GM23338 (cell line): ENCODE results near the gene CSTF2. TPM values are rescaled to one million over a fixed set of nuclear protein-coding genes. Genes with fewer than 3 reads are reported as not detected.

Experiments used
- ATAC-seq: fragments of 200-7000 bp; cut with Tn5 transposase; 3 replicates; pipeline ENCODE4 v1.9.1; 2020
- DNase-seq: peaks from one replicate; pipeline ENCODE4 v3.0.0-alpha.2; 2015; ENCODE audit warnings: low spot score
- H2AFZ ChIP-seq: fragments of 200-600 bp; sonication (generic); 2 replicates; pipeline ENCODE4 v1.8.0; 2016; ENCODE audit warnings: antibody characterized with exemption, mild to moderate bottlenecking, moderate library complexity
- H3F3A ChIP-seq: fragments of 200-600 bp; sonication (generic); replicated peaks from 2 replicates; pipeline ENCODE4 v1.8.0; 2017; ENCODE audit warnings: antibody characterized with exemption, mixed run types, low read depth
- H3K27ac ChIP-seq: fragments of 200-600 bp; sonication (generic); 2 replicates; pipeline ENCODE4 v1.6.1; 2016; ENCODE audit warnings: low read depth
- H3K27me3 ChIP-seq: fragments of 200-600 bp; sonication (generic); 2 replicates; pipeline ENCODE4 v1.8.0; 2016; ENCODE audit warnings: mild to moderate bottlenecking, mixed run types, moderate library complexity; ENCODE audit not compliant: insufficient read depth
- H3K36me3 ChIP-seq: fragments of 200-600 bp; sonication (generic); 2 replicates; pipeline ENCODE4 v1.8.0; 2016; ENCODE audit warnings: mild to moderate bottlenecking; ENCODE audit not compliant: insufficient read depth
- H3K4me1 ChIP-seq: fragments of 200-600 bp; sonication (generic); 2 replicates; pipeline ENCODE4 v1.8.0; 2016; ENCODE audit warnings: mild to moderate bottlenecking, moderate library complexity; ENCODE audit not compliant: insufficient read depth
- H3K4me2 ChIP-seq: fragments of 200-600 bp; sonication (generic); 2 replicates; pipeline ENCODE4 v1.7.1; 2017; ENCODE audit warnings: mixed run types
- H3K4me3 ChIP-seq: fragments of 200-600 bp; sonication (generic); 2 replicates; pipeline ENCODE4 v1.6.1; 2016; ENCODE audit warnings: mixed run types
- H3K79me2 ChIP-seq: fragments of 200-600 bp; sonication (generic); replicated peaks from 2 replicates; pipeline ENCODE4 v1.8.0; 2017; ENCODE audit warnings: mild to moderate bottlenecking; ENCODE audit not compliant: insufficient read depth
- H3K9me2 ChIP-seq: fragments of 200-600 bp; sonication (generic); 2 replicates; pipeline ENCODE4 v1.8.0; 2017; ENCODE audit not compliant: insufficient read depth
- H4K20me1 ChIP-seq: fragments of 200-600 bp; sonication (generic); replicated peaks from 2 replicates; pipeline ENCODE4 v1.8.0; 2017; ENCODE audit warnings: mild to moderate bottlenecking; ENCODE audit not compliant: insufficient read depth
- H3K27ac Mint-ChIP-seq: 2 replicates; pipeline ENCODE4 v1.8.0; 2020; ENCODE audit warnings: inconsistent platforms, mild to moderate bottlenecking, moderate library complexity, mixed read lengths
- H3K27me3 Mint-ChIP-seq: 3 replicates; pipeline ENCODE4 v1.8.0; 2022; ENCODE audit warnings: low read depth, mild to moderate bottlenecking, moderate library complexity, mixed read lengths, inconsistent platforms; ENCODE audit not compliant: insufficient read depth, poor library complexity
- H3K36me3 Mint-ChIP-seq: 3 replicates; pipeline ENCODE4 v1.8.0; 2021; ENCODE audit warnings: low read depth, mild to moderate bottlenecking, inconsistent platforms, moderate library complexity, mixed read lengths
- H3K4me1 Mint-ChIP-seq: 3 replicates; pipeline ENCODE4 v1.8.0; 2020; ENCODE audit warnings: mild to moderate bottlenecking, inconsistent platforms, mixed read lengths
- H3K4me3 Mint-ChIP-seq: 3 replicates; pipeline ENCODE4 v1.8.0; 2021; ENCODE audit warnings: moderate library complexity, mild to moderate bottlenecking, inconsistent platforms, mixed read lengths
- H3K9me3 Mint-ChIP-seq: 3 replicates; pipeline ENCODE4 v1.8.0; 2020; ENCODE audit warnings: moderate library complexity, mild to moderate bottlenecking, inconsistent platforms, mixed read lengths
- CREB1 ChIP-seq: fragments of 250-450 bp; sonication (Bioruptor Pico); IDR thresholded peaks from 2 replicates; pipeline ENCODE4 v1.5.0; 2020; ENCODE audit warnings: low read depth, mild to moderate bottlenecking, moderate library complexity
- EZH2 ChIP-seq: fragments of 200-600 bp; sonication (generic); IDR thresholded peaks from one replicate; pipeline ENCODE4 v1.8.0; 2017; ENCODE audit warnings: antibody characterized with exemption, mild to moderate bottlenecking, low read depth; ENCODE audit not compliant: unreplicated experiment
- EZH2phosphoT487 ChIP-seq: fragments of 200-600 bp; sonication (generic); IDR thresholded peaks from one replicate; pipeline ENCODE4 v1.8.1; 2018; ENCODE audit warnings: antibody characterized with exemption; ENCODE audit not compliant: unreplicated experiment
- JUNB ChIP-seq: IDR thresholded peaks from one replicate; pipeline ENCODE4 v1.6.1; 2016; ENCODE audit warnings: antibody characterized with exemption; ENCODE audit not compliant: unreplicated experiment
- NANOG ChIP-seq: IDR thresholded peaks from 2 replicates; pipeline ENCODE4 v1.6.1; 2016; ENCODE audit warnings: antibody characterized with exemption, borderline replicate concordance
- POLR2AphosphoS5 ChIP-seq: IDR thresholded peaks from 2 replicates; pipeline ENCODE4 v1.6.1; 2016; ENCODE audit warnings: antibody characterized with exemption, low read depth
- STAT1 ChIP-seq: IDR thresholded peaks from one replicate; pipeline ENCODE4 v1.6.1; 2016; ENCODE audit warnings: antibody characterized with exemption; ENCODE audit not compliant: unreplicated experiment
- ZNF114 ChIP-seq: fragments of 250-450 bp; sonication (Bioruptor Pico); IDR thresholded peaks from 2 replicates; pipeline ENCODE4 v1.5.0; 2020; ENCODE audit warnings: mild to moderate bottlenecking, moderate library complexity
- ZNF331 ChIP-seq: fragments of 250-450 bp; sonication (Bioruptor Pico); IDR thresholded peaks from 2 replicates; pipeline ENCODE4 v1.5.0; 2020; ENCODE audit warnings: low read depth, mild to moderate bottlenecking, moderate library complexity
- polyA plus RNA-seq: library from polyadenylated mRNA; unstranded; fragments of >200 nt; fragmentation: Nextera tagmentation; extraction: Ambion mirVana; gene quantifications from 2 replicates; pipeline ENCODE4 v1.2.1, GENCODE V29; 2016
- total RNA-seq: library from RNA; depleted of rRNA; stranded (reverse); fragments of >200 nt; shearing (Covaris generic); gene quantifications from 2 replicates; pipeline ENCODE4 v1.2.3, GENCODE V29; 2014
- TF ChIP-seq, protein P1 (sequence below): fragments of 250-450 bp; sonication (Bioruptor Pico); IDR thresholded peaks from 2 replicates; pipeline ENCODE4 v1.5.0; 2020; ENCODE audit warnings: mild to moderate bottlenecking, moderate library complexity
- TF ChIP-seq, protein P2 (sequence below): IDR thresholded peaks from 2 replicates; pipeline ENCODE4 v1.6.1; 2016; ENCODE audit warnings: antibody characterized with exemption
- TF ChIP-seq, protein P3 (sequence below), 2 experiments: fragments of 200-600 bp in 1 of 2; sonication (generic) in 1 of 2; conservative IDR thresholded peaks; 2 replicates each; pipeline versions ENCODE4 v1.5.1 to v1.6.1; 2016 to 2017; ENCODE audit warnings: antibody characterized with exemption in 2 of 2, low read depth in 2 of 2, mild to moderate bottlenecking in 2 of 2, moderate library complexity in 1 of 2
- TF ChIP-seq, protein P4 (sequence below): IDR thresholded peaks from one replicate; pipeline ENCODE4 v1.6.1; 2018; ENCODE audit warnings: antibody characterized with exemption; ENCODE audit not compliant: unreplicated experiment

Gene CSTF2
- total and polyA plus RNA-seq, 2 experiments from 2014 or later: 24.4 to 30.1 TPM

DNA sequence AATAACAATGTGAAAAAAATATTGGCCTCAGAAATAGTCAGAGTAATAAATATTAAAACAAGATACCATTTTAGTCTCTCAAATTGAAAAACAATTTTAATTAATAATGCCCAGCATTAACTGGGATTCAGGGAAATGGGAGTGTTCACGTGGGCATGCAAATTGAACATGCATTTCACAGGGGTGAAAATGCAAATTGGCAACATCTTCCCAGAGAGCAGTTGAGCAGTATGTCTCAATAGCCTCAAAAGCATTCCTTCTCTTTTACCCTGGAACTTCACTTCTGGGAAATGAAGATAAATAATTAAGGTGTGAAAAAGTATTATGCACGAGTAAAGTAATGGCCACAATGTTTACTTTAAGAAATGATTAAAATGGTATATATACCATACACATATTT, 32.6 kb downstream of the CSTF2 start:
- no peaks in the 10 kb centered on the region for H3K9me2 ChIP-seq
- no peak overlapping the region for H3K4me3 Mint-ChIP-seq
- no peaks in the 10 kb centered on the region for H3K36me3 Mint-ChIP-seq
- no peaks in the 10 kb centered on the region for H3K79me2 ChIP-seq
- H3K9me3 Mint-ChIP-seq: no peaks in the 10 kb centered on the region
- H3K4me3 ChIP-seq: no peak overlapping the region
- DNase-seq (no peak), ATAC-seq (no peak)
- no peak overlapping the region for H3K27ac ChIP-seq
- no peaks in the 10 kb centered on the region for H3K36me3 ChIP-seq
- no peaks in the 10 kb centered on the region for H3K4me1 Mint-ChIP-seq
- TF ChIP-seq NANOG (no peak), ZNF114 (no peak), EZH2 (no peak), POLR2AphosphoS5 (no peak), CREB1 (CRISPR knock-in tag) (no peak), ZNF331 (CRISPR knock-in tag) (no peak), STAT1 (no peak), JUNB (no peak), EZH2phosphoT487 (no peak)
- TF ChIP-seq, protein P1, sequence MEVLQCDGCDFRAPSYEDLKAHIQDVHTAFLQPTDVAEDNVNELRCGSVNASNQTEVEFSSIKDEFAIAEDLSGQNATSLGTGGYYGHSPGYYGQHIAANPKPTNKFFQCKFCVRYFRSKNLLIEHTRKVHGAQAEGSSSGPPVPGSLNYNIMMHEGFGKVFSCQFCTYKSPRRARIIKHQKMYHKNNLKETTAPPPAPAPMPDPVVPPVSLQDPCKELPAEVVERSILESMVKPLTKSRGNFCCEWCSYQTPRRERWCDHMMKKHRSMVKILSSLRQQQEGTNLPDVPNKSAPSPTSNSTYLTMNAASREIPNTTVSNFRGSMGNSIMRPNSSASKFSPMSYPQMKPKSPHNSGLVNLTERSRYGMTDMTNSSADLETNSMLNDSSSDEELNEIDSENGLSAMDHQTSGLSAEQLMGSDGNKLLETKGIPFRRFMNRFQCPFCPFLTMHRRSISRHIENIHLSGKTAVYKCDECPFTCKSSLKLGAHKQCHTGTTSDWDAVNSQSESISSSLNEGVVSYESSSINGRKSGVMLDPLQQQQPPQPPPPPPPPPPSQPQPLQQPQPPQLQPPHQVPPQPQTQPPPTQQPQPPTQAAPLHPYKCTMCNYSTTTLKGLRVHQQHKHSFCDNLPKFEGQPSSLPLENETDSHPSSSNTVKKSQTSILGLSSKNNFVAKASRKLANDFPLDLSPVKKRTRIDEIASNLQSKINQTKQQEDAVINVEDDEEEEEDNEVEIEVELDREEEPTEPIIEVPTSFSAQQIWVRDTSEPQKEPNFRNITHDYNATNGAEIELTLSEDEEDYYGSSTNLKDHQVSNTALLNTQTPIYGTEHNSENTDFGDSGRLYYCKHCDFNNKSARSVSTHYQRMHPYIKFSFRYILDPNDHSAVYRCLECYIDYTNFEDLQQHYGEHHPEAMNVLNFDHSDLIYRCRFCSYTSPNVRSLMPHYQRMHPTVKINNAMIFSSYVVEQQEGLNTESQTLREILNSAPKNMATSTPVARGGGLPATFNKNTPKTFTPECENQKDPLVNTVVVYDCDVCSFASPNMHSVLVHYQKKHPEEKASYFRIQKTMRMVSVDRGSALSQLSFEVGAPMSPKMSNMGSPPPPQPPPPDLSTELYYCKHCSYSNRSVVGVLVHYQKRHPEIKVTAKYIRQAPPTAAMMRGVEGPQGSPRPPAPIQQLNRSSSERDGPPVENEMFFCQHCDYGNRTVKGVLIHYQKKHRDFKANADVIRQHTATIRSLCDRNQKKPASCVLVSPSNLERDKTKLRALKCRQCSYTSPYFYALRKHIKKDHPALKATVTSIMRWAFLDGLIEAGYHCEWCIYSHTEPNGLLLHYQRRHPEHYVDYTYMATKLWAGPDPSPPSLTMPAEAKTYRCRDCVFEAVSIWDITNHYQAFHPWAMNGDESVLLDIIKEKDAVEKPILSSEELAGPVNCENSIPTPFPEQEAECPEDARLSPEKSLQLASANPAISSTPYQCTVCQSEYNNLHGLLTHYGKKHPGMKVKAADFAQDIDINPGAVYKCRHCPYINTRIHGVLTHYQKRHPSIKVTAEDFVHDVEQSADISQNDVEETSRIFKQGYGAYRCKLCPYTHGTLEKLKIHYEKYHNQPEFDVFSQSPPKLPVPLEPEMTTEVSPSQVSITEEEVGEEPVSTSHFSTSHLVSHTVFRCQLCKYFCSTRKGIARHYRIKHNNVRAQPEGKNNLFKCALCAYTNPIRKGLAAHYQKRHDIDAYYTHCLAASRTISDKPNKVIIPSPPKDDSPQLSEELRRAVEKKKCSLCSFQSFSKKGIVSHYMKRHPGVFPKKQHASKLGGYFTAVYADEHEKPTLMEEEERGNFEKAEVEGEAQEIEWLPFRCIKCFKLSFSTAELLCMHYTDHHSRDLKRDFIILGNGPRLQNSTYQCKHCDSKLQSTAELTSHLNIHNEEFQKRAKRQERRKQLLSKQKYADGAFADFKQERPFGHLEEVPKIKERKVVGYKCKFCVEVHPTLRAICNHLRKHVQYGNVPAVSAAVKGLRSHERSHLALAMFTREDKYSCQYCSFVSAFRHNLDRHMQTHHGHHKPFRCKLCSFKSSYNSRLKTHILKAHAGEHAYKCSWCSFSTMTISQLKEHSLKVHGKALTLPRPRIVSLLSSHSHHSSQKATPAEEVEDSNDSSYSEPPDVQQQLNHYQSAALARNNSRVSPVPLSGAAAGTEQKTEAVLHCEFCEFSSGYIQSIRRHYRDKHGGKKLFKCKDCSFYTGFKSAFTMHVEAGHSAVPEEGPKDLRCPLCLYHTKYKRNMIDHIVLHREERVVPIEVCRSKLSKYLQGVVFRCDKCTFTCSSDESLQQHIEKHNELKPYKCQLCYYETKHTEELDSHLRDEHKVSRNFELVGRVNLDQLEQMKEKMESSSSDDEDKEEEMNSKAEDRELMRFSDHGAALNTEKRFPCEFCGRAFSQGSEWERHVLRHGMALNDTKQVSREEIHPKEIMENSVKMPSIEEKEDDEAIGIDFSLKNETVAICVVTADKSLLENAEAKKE (CRISPR knock-in tag): no peak
- TF ChIP-seq, protein P2, sequence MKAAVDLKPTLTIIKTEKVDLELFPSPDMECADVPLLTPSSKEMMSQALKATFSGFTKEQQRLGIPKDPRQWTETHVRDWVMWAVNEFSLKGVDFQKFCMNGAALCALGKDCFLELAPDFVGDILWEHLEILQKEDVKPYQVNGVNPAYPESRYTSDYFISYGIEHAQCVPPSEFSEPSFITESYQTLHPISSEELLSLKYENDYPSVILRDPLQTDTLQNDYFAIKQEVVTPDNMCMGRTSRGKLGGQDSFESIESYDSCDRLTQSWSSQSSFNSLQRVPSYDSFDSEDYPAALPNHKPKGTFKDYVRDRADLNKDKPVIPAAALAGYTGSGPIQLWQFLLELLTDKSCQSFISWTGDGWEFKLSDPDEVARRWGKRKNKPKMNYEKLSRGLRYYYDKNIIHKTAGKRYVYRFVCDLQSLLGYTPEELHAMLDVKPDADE: no peak
- TF ChIP-seq, protein P3, sequence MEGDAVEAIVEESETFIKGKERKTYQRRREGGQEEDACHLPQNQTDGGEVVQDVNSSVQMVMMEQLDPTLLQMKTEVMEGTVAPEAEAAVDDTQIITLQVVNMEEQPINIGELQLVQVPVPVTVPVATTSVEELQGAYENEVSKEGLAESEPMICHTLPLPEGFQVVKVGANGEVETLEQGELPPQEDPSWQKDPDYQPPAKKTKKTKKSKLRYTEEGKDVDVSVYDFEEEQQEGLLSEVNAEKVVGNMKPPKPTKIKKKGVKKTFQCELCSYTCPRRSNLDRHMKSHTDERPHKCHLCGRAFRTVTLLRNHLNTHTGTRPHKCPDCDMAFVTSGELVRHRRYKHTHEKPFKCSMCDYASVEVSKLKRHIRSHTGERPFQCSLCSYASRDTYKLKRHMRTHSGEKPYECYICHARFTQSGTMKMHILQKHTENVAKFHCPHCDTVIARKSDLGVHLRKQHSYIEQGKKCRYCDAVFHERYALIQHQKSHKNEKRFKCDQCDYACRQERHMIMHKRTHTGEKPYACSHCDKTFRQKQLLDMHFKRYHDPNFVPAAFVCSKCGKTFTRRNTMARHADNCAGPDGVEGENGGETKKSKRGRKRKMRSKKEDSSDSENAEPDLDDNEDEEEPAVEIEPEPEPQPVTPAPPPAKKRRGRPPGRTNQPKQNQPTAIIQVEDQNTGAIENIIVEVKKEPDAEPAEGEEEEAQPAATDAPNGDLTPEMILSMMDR (conservative IDR thresholded peaks at IDR 0.05; ENCODE audit: low read depth in 2 of 2): no peak
- TF ChIP-seq, protein P4, sequence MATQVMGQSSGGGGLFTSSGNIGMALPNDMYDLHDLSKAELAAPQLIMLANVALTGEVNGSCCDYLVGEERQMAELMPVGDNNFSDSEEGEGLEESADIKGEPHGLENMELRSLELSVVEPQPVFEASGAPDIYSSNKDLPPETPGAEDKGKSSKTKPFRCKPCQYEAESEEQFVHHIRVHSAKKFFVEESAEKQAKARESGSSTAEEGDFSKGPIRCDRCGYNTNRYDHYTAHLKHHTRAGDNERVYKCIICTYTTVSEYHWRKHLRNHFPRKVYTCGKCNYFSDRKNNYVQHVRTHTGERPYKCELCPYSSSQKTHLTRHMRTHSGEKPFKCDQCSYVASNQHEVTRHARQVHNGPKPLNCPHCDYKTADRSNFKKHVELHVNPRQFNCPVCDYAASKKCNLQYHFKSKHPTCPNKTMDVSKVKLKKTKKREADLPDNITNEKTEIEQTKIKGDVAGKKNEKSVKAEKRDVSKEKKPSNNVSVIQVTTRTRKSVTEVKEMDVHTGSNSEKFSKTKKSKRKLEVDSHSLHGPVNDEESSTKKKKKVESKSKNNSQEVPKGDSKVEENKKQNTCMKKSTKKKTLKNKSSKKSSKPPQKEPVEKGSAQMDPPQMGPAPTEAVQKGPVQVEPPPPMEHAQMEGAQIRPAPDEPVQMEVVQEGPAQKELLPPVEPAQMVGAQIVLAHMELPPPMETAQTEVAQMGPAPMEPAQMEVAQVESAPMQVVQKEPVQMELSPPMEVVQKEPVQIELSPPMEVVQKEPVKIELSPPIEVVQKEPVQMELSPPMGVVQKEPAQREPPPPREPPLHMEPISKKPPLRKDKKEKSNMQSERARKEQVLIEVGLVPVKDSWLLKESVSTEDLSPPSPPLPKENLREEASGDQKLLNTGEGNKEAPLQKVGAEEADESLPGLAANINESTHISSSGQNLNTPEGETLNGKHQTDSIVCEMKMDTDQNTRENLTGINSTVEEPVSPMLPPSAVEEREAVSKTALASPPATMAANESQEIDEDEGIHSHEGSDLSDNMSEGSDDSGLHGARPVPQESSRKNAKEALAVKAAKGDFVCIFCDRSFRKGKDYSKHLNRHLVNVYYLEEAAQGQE: no peak
- H2AFZ ChIP-seq: no peak overlapping the region
- no peak overlapping the region for H3K4me2 ChIP-seq
- no peaks in the 10 kb centered on the region for H3K27me3 ChIP-seq
- H4K20me1 ChIP-seq: no peaks in the 10 kb centered on the region
- no peaks in the 10 kb centered on the region for H3K4me1 ChIP-seq
- H3K27ac Mint-ChIP-seq: no peak overlapping the region
- H3K27me3 Mint-ChIP-seq: no peaks in the 10 kb centered on the region
- H3F3A ChIP-seq: no peaks in the 10 kb centered on the region
